BLaER1 treated with 17β-estradiol and CSF1 and Interleukin-3, amounts not matched to agents 10 nM and 100 nM (cell line): Measurements from ENCODE around the gene ZNF521.

Source experiments
- H3K27ac ChIP-seq, 11 experiments: shearing (Covaris generic); formaldehyde crosslinking; 2 replicates each; pipeline ENCODE4 v1.8.1; 2022
- H3K27me3 ChIP-seq, 11 experiments: shearing (Covaris generic); formaldehyde crosslinking; 2 replicates each; pipeline ENCODE4 v1.8.1; 2022
- H3K36me3 ChIP-seq, 11 experiments: shearing (Covaris generic); formaldehyde crosslinking; 2 replicates each; pipeline ENCODE4 v1.8.1; 2022
- H3K4me1 ChIP-seq, 10 experiments: shearing (Covaris generic); formaldehyde crosslinking; 2 replicates each; pipeline ENCODE4 v1.8.1; 2022
- H3K4me2 ChIP-seq, 11 experiments: shearing (Covaris generic); formaldehyde crosslinking; 2 replicates each; pipeline ENCODE4 v1.8.1; 2022
- H3K4me3 ChIP-seq, 10 experiments: shearing (Covaris generic); formaldehyde crosslinking; 2 replicates each; pipeline ENCODE4 v1.8.1; 2022
- H3K9ac ChIP-seq, 11 experiments: shearing (Covaris generic); formaldehyde crosslinking; 2 replicates each; pipeline ENCODE4 v1.8.1; 2022
- H3K9me3 ChIP-seq, 11 experiments: shearing (Covaris generic); formaldehyde crosslinking; replicated peaks in 1 of 11; 2 replicates each; pipeline ENCODE4 v1.8.1; 2022
- H4K20me1 ChIP-seq, 11 experiments: shearing (Covaris generic); formaldehyde crosslinking; 2 replicates each; pipeline ENCODE4 v1.8.1; 2022
- Cebpa-rat ChIP-seq, 11 experiments: shearing (Covaris generic); IDR thresholded peaks; 2 replicates each; pipeline ENCODE4 v1.8.1; 2022

ZNF521 gene

GRCh38 chr18:25300492-25300891 is 51.5 kb downstream of the ZNF521 start:
- Histone ChIP-seq H3K27ac (no peak overlapping the region; a peak in 1 of 22 replicates), H3K4me1 (peaks cover 0 to 22% (median 17%) of the 10 kb centered on the region in 10 experiments; a peak in 12 of 20 replicates), H3K9ac (no peak overlapping the region), H3K4me3 (no peak overlapping the region), H3K4me2 (no peak overlapping the region), H3K27me3 (no peaks in the 10 kb centered on the region), H3K9me3 (no peaks in the 10 kb centered on the region), H3K36me3 (no peaks in the 10 kb centered on the region), H4K20me1 (no peaks in the 10 kb centered on the region)
- no peak for TF ChIP-seq Cebpa-rat (IDR thresholded peaks at IDR 0.05)

- Histone ChIP-seq H3K4me3 (no peak overlapping the region), H3K27me3 (no peaks in the 10 kb centered on the region), H3K27ac (peak overlapping the region in 7 of 11 experiments; percentile 40 to 74 (median 59); a peak in 15 of 22 replicates), H3K4me1 (peaks cover 0 to 22% (median 17%) of the 10 kb centered on the region in 10 experiments; a peak in 12 of 20 replicates), H3K4me2 (peak overlapping the region in 7 of 11 experiments; percentile 28 to 78 (median 49); a peak in 12 of 22 replicates), H3K9ac (peak overlapping the region in 1 of 11 experiments; percentile 25; a peak in 3 of 22 replicates), H4K20me1 (no peaks in the 10 kb centered on the region), H3K9me3 (no peaks in the 10 kb centered on the region), H3K36me3 (no peaks in the 10 kb centered on the region)
- peak in 1 of 11 experiments; percentile 39; a peak in 1 of 22 replicates for TF ChIP-seq Cebpa-rat (IDR thresholded peaks at IDR 0.05)
Measured at GRCh38 chr18:25299426-25300300, 52.3 kb downstream of the ZNF521 start.

- H3K4me2 ChIP-seq = peak overlapping the region in 7 of 11 experiments; percentile 28 to 78 (median 49); a peak in 14 of 22 replicates
- peak overlapping the region in 7 of 11 experiments; percentile 40 to 74 (median 59); a peak in 13 of 22 replicates for H3K27ac ChIP-seq
- peaks cover 0 to 22% (median 17%) of the 10 kb centered on the region in 10 experiments; a peak in 12 of 20 replicates for H3K4me1 ChIP-seq
- H3K27me3 ChIP-seq = no peaks in the 10 kb centered on the region
- H4K20me1 ChIP-seq = no peaks in the 10 kb centered on the region
- H3K4me3 ChIP-seq = no peak overlapping the region
- peak overlapping the region in 1 of 11 experiments; percentile 25; a peak in 2 of 22 replicates for H3K9ac ChIP-seq
- no peaks in the 10 kb centered on the region for H3K9me3 ChIP-seq
- TF ChIP-seq Cebpa-rat (IDR thresholded peaks at IDR 0.05) = no peak
- H3K36me3 ChIP-seq = no peaks in the 10 kb centered on the region
Measured at GRCh38 chr18:25298853-25299274, 53.1 kb downstream of the ZNF521 start.

- H3K27ac ChIP-seq = no peak overlapping the region
- no peaks in the 10 kb centered on the region for H3K36me3 ChIP-seq
- no peak overlapping the region for H3K9ac ChIP-seq
- no peaks in the 10 kb centered on the region for H3K9me3 ChIP-seq
- H3K4me3 ChIP-seq = no peak overlapping the region
- H3K27me3 ChIP-seq = no peaks in the 10 kb centered on the region
- peaks cover 0 to 22% (median 17%) of the 10 kb centered on the region in 10 experiments; a peak in 12 of 20 replicates for H3K4me1 ChIP-seq
- no peaks in the 10 kb centered on the region for H4K20me1 ChIP-seq
- H3K4me2 ChIP-seq = no peak overlapping the region
- TF ChIP-seq Cebpa-rat (IDR thresholded peaks at IDR 0.05) = no peak
Measured at GRCh38 chr18:25295624-25296138, 56.3 kb downstream of the ZNF521 start.

GRCh38 chr18:25291150-25291549 is 60.8 kb downstream of the ZNF521 start:
- Histone ChIP-seq H3K4me2 (no peak overlapping the region), H3K4me1 (no peaks in the 10 kb centered on the region), H3K4me3 (no peak overlapping the region), H4K20me1 (no peaks in the 10 kb centered on the region), H3K9me3 (no peaks in the 10 kb centered on the region), H3K36me3 (no peaks in the 10 kb centered on the region), H3K9ac (no peak overlapping the region), H3K27me3 (no peaks in the 10 kb centered on the region), H3K27ac (no peak overlapping the region)
- no peak for TF ChIP-seq Cebpa-rat (IDR thresholded peaks at IDR 0.05)

GRCh38 chr18:25289001-25289631 is 62.9 kb downstream of the ZNF521 start:
- Histone ChIP-seq H4K20me1 (no peaks in the 10 kb centered on the region), H3K36me3 (no peaks in the 10 kb centered on the region), H3K4me2 (no peak overlapping the region), H3K27ac (no peak overlapping the region), H3K4me1 (no peaks in the 10 kb centered on the region), H3K9ac (no peak overlapping the region), H3K4me3 (no peak overlapping the region), H3K9me3 (no peaks in the 10 kb centered on the region), H3K27me3 (no peaks in the 10 kb centered on the region)
- no peak for TF ChIP-seq Cebpa-rat (IDR thresholded peaks at IDR 0.05)

- Histone ChIP-seq H3K4me2 (no peak overlapping the region), H3K9ac (no peak overlapping the region), H3K9me3 (no peaks in the 10 kb centered on the region), H3K27ac (no peak overlapping the region), H4K20me1 (no peaks in the 10 kb centered on the region), H3K36me3 (no peaks in the 10 kb centered on the region), H3K27me3 (no peaks in the 10 kb centered on the region), H3K4me3 (no peak overlapping the region), H3K4me1 (no peaks in the 10 kb centered on the region)
- no peak for TF ChIP-seq Cebpa-rat (IDR thresholded peaks at IDR 0.05)
Measured at GRCh38 chr18:25288340-25288938, 63.5 kb downstream of the ZNF521 start.

- H3K4me2 ChIP-seq = no peak overlapping the region
- H3K27ac ChIP-seq = no peak overlapping the region
- TF ChIP-seq Cebpa-rat (IDR thresholded peaks at IDR 0.05) = no peak
- no peaks in the 10 kb centered on the region for H3K9me3 ChIP-seq
- H3K36me3 ChIP-seq = no peaks in the 10 kb centered on the region
- H4K20me1 ChIP-seq = no peaks in the 10 kb centered on the region
- H3K4me1 ChIP-seq = no peaks in the 10 kb centered on the region
- no peak overlapping the region for H3K4me3 ChIP-seq
- H3K27me3 ChIP-seq = no peaks in the 10 kb centered on the region
- H3K9ac ChIP-seq = no peak overlapping the region
Measured at GRCh38 chr18:25287106-25287505, 64.9 kb downstream of the ZNF521 start.
